Muscle layer of duodenum (tissue), 2 donors: ENCODE measurements around the gene PEX5L.

ENCODE experiments used
- H3K27ac ChIP-seq: one replicate; pipeline ENCODE4 v1.7.0; 2013; ENCODE audit warnings: mild to moderate bottlenecking, low read length
- H3K27me3 ChIP-seq: one replicate; pipeline ENCODE4 v1.7.0; 2013; ENCODE audit warnings: low read depth, mild to moderate bottlenecking, control low read depth, low read length
- H3K36me3 ChIP-seq, 2 donors: one replicate each; pipeline ENCODE4 v1.7.0; 2013; ENCODE audit warnings: low read length in 2 of 2, control low read depth in 1 of 2, mild to moderate bottlenecking in 1 of 2; ENCODE audit not compliant: insufficient read depth in 2 of 2, control insufficient read depth in 1 of 2
- H3K4me1 ChIP-seq, 2 donors: one replicate each; pipeline ENCODE4 v1.7.0; 2013; ENCODE audit warnings: low read length in 2 of 2, mild to moderate bottlenecking in 2 of 2, control low read depth in 1 of 2, moderate library complexity in 1 of 2; ENCODE audit not compliant: insufficient read depth in 2 of 2, control insufficient read depth in 1 of 2
- H3K4me3 ChIP-seq, 2 donors: one replicate each; pipeline ENCODE4 v1.7.0; 2013; ENCODE audit warnings: low read length in 2 of 2, low read depth in 1 of 2, mild to moderate bottlenecking in 1 of 2
- H3K9me3 ChIP-seq, 2 donors: one replicate each; pipeline ENCODE4 v1.7.0; 2013; ENCODE audit warnings: low read length in 2 of 2, control low read depth in 1 of 2, mild to moderate bottlenecking in 1 of 2; ENCODE audit not compliant: control insufficient read depth in 1 of 2
- donor health status: healthy.

The PEX5L gene

DNA sequence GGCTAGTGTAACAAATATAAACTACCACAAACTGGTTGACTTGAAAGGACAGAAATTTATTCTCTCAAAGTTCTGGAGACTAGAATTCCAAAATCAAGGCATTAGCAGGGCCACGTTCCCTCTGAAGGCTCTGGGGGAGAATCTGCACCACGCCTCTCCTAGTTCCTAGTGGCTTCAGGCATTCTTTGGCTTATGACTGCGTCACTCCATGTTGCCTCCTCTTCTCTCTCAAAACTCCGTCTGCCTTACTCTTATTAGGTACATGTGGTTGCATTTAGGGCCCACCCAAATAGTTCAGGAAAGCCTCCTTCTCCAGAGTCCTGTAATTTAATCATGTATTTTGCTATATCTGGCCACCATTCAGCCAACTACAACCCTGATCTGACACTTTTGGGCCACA is 174.8 kb downstream of the PEX5L start:
- Histone ChIP-seq H3K4me3 (no peak overlapping the region), H3K9me3 (no peaks in the 10 kb centered on the region), H3K4me1 (no peaks in the 10 kb centered on the region), H3K36me3 (no peaks in the 10 kb centered on the region), H3K27me3 (no peaks in the 10 kb centered on the region), H3K27ac (no peak overlapping the region)

- Histone ChIP-seq H3K9me3 (no peaks in the 10 kb centered on the region), H3K36me3 (no peaks in the 10 kb centered on the region), H3K27ac (no peak overlapping the region), H3K4me3 (no peak overlapping the region), H3K4me1 (no peaks in the 10 kb centered on the region), H3K27me3 (no peaks in the 10 kb centered on the region)
Measured at GRCh38 chr3:179861292-179861691, 175.4 kb downstream of the PEX5L start.

DNA sequence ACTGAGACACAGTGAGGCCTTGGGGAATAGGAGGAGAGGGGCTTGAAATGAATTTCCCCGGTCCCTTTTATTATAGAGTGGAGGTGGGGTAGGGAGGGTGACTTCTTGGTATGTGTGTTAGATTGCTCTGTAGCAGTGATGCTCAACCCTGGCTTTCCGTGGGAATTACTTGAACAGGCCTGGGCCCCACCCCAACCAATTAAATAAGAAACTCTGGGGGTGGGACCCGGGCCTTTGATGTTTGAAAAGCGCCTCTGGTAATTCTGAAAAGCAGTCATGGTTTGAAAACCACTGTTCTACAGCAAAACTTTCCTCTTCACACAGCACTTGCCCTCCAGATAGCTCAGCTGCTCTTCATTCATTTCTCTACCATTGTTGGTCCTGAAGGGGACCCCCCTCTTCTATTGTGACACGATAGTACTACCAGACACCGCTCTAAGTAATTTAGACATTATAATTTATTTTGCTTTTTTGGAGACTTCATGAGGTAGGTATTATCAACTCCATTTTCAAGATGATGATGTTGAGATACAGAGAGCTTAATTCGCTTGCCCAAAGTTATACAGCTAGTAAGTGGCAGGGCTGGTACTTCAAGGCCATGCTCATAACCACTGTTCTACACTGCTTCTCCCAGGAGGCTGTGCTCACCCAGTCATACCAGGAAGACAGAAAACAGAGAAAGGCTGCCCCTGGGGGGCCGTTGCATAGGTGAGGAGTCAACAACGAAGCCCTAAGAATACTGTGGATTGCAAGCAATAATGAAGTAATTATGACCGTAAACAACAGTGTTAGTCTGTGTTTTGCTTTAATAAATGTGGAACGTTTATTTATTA is 176.2 kb downstream of the PEX5L start:
- Histone ChIP-seq H3K4me1 (no peaks in the 10 kb centered on the region), H3K27ac (no peak overlapping the region), H3K4me3 (no peak overlapping the region)

GRCh38 chr3:179853176-179853575 is 183.6 kb downstream of the PEX5L start:
- Histone ChIP-seq H3K27ac (no peak overlapping the region), H3K27me3 (no peaks in the 10 kb centered on the region), H3K4me3 (no peak overlapping the region), H3K4me1 (no peaks in the 10 kb centered on the region), H3K9me3 (no peaks in the 10 kb centered on the region), H3K36me3 (no peaks in the 10 kb centered on the region)

More for the DNA sequence above, 176.2 kb downstream of the PEX5L start:
- no peaks in the 10 kb centered on the region for H3K36me3 ChIP-seq
- no peaks in the 10 kb centered on the region for H3K27me3 ChIP-seq
- no peaks in the 10 kb centered on the region for H3K9me3 ChIP-seq

DNA sequence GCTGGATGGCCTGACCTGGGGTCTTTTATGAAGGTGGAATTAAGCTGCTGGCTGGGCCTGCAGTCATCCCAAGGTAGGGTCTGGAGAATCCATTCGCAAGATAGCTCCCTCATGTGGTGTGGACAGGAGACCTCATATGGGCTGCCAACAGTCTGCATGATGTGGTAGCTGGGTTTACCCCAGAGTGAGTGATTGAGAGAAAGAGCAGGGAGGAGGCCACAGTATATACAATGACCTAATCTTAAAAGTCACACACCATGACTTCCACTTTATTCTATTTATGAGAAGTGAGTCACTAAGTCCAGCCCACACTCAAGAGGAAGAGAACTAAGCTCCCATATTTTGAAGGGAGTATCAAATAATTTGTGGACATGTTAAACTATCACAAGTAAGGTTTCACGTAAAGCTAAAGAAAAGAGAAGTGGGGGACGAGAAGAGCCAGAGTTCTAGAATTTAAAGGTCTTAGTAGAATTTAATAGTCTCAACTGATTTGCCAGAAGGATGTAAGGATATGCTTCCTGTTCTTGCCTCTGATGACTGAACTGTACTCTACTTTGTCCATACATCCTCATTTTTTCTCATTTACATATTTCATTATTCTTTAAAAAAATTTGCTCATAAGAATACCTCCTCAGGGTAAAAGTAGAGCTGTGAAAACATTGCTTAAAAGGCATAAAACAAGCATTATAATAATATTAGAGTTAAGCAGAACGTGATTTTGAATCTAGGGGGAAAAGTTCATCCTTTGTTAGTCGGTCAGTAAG is 184.4 kb downstream of the PEX5L start:
- no peaks in the 10 kb centered on the region for H3K9me3 ChIP-seq
- H3K4me3 ChIP-seq, result no peak overlapping the region
- H3K4me1 ChIP-seq, result no peaks in the 10 kb centered on the region
- no peaks in the 10 kb centered on the region for H3K27me3 ChIP-seq
- no peak overlapping the region for H3K27ac ChIP-seq
- no peaks in the 10 kb centered on the region for H3K36me3 ChIP-seq

DNA sequence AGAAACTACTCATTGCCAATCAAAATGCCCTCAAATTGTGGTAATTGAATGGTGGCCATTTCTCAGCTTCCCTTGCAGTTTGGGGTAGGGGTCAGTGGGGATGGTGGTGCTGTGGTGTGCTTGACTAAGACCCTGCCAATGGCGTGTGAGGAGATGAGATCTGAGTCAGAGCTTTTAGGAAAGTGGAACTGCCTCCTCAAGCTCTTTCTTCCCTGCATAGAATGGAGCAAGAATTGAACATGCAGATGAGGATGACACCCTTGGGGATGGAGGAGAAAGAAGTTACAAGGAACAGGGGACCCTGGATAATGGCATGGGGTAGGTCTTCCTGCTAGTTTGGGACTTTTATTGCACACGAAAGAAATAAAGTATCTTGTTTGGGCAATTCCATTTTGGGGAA is 188.0 kb downstream of the PEX5L start:
- H3K9me3 ChIP-seq, result no peaks in the 10 kb centered on the region
- H3K27me3 ChIP-seq, result no peaks in the 10 kb centered on the region
- no peaks in the 10 kb centered on the region for H3K4me1 ChIP-seq
- no peak overlapping the region for H3K27ac ChIP-seq
- no peak overlapping the region for H3K4me3 ChIP-seq
- no peaks in the 10 kb centered on the region for H3K36me3 ChIP-seq

DNA sequence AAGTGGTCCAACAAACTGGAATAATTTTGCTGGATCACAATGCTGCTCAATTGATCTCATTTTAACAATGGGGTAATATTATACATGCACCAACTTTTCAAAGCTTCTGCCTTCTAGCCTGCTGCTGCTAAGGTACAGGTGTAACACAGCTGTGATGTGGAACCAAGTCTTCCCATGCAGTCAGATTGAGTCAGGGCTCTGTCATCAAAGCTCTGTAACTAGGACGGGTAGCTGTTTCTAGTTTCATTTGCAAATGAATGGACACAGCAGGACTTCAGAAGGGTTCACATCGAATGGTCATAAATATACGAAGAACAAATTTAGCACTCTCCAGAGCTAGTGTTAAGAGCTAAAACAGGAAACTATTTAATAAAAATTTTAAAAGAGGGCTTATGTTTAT is 194.7 kb downstream of the PEX5L start:
- Histone ChIP-seq H3K36me3 (no peaks in the 10 kb centered on the region), H3K9me3 (no peaks in the 10 kb centered on the region), H3K27ac (no peak overlapping the region), H3K4me1 (no peaks in the 10 kb centered on the region), H3K4me3 (no peak overlapping the region), H3K27me3 (no peaks in the 10 kb centered on the region)

GRCh38 chr3:179840985-179841384 is 195.8 kb downstream of the PEX5L start:
- H3K36me3 ChIP-seq, result no peaks in the 10 kb centered on the region
- H3K4me1 ChIP-seq, result no peaks in the 10 kb centered on the region
- no peak overlapping the region for H3K27ac ChIP-seq
- H3K9me3 ChIP-seq, result no peaks in the 10 kb centered on the region
- H3K27me3 ChIP-seq, result no peaks in the 10 kb centered on the region
- H3K4me3 ChIP-seq, result no peak overlapping the region

DNA sequence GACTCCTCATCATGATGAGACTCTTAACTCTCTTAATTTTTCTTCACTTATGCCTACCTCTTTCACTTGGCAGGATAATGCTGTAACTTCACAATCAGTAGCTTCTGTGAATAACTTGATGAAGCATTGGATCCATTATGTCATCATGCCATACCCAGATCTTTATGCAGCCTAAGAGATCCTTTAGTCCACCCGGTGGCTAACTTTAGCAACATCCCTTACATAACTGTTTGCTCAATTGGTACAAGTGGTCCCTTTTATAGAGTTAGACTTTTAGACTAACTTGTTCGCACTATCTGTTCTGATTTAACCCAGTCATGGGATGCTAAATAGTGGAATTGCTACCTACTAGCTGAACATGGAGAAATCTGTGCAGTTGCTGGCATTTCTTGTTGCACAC is 199.4 kb downstream of the PEX5L start:
- no peak overlapping the region for H3K4me3 ChIP-seq
- H3K4me1 ChIP-seq, result no peaks in the 10 kb centered on the region
- no peaks in the 10 kb centered on the region for H3K27me3 ChIP-seq
- H3K36me3 ChIP-seq, result no peaks in the 10 kb centered on the region
- no peaks in the 10 kb centered on the region for H3K9me3 ChIP-seq
- no peak overlapping the region for H3K27ac ChIP-seq

- no peaks in the 10 kb centered on the region for H3K9me3 ChIP-seq
- no peak overlapping the region for H3K4me3 ChIP-seq
- no peaks in the 10 kb centered on the region for H3K4me1 ChIP-seq
- H3K27me3 ChIP-seq, result no peaks in the 10 kb centered on the region
- no peak overlapping the region for H3K27ac ChIP-seq
- H3K36me3 ChIP-seq, result no peaks in the 10 kb centered on the region
Measured at GRCh38 chr3:179833294-179833693, 203.4 kb downstream of the PEX5L start.

DNA sequence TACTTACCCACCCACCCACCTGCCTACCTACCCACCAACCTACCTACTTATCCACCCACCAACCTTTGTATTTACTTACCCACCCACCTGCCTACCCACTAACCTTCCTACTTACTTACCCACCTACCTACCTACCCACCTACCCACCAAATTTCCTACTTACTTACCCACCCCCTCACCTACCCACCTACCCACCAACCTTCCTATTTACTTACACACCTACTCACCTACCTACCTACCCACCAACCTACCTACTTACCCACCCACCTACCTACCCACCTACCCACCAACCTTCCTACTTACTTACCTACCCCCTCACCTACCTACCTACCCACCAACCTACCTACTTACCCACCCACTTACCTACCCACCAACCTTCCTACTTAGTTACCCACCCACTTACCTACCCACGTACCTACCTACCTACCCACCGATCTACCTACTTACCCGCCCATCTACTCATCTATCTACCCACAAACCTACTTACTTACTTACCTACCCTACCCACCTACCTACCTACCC is 204.3 kb downstream of the PEX5L start:
- no peak overlapping the region for H3K4me3 ChIP-seq
- H3K27ac ChIP-seq, result no peak overlapping the region
- no peaks in the 10 kb centered on the region for H3K9me3 ChIP-seq
- no peaks in the 10 kb centered on the region for H3K27me3 ChIP-seq
- no peaks in the 10 kb centered on the region for H3K36me3 ChIP-seq
- no peaks in the 10 kb centered on the region for H3K4me1 ChIP-seq
